ENCODE data around the gene RBM24.

DNA sequence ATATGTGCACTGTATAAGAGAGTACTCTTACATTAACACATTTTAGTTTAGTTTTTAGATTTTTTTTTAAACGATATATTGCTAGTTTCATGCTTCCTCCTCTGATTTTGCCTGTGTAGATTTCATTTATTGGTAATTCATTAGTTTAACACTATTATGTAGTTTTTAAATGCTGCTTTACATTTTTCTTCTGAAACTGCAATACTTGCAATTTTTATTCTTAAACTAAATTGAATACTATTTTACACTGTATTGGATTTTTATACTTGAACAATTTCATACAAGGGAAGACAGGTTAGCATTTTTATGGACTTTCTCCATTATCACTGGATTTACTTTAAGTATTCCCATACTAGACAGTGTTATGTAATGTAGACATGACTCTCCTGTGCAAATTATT is 12.2 kb downstream of the RBM24 start:
- TF ChIP-seq POLR2A (IDR thresholded peaks at IDR 0.05), result no peak
- TF ChIP-seq CTCF (IDR thresholded peaks at IDR 0.05), result no peak
- no peak for TF ChIP-seq EP300 (IDR thresholded peaks at IDR 0.05)

Data from suprapubic skin (tissue), 3 donors.